DOHH2 (cell line): ENCODE measurements around the gene TSHZ2.

Experiments
- CTCF ChIP-seq: fragments of 200-600 bp; sonication (generic); IDR thresholded peaks from one replicate; pipeline ENCODE4 v1.5.1; 2014; ENCODE audit warnings: antibody characterized with exemption, mild to moderate bottlenecking, low read depth, low read length; ENCODE audit not compliant: poor library complexity, severe bottlenecking
- EZH2phosphoT487 ChIP-seq: fragments of 200-600 bp; sonication (generic); IDR thresholded peaks from 2 replicates; pipeline ENCODE4 v1.6.1; 2017; ENCODE audit warnings: borderline replicate concordance, mild to moderate bottlenecking, antibody characterized with exemption, low read length, moderate library complexity, mixed read lengths

GRCh38 chr20:53214392-53214791, 242.2 kb downstream of the TSHZ2 start:
- no peak for TF ChIP-seq CTCF
- no peak for TF ChIP-seq EZH2phosphoT487
